Measurements from ENCODE around the gene POU2AF1.
"Not testable (repeated sequence)": the region's sequence is repeated elsewhere in the genome, so short reads cannot be mapped to it uniquely, and the experiment has no call there.

The POU2AF1 gene

DNA sequence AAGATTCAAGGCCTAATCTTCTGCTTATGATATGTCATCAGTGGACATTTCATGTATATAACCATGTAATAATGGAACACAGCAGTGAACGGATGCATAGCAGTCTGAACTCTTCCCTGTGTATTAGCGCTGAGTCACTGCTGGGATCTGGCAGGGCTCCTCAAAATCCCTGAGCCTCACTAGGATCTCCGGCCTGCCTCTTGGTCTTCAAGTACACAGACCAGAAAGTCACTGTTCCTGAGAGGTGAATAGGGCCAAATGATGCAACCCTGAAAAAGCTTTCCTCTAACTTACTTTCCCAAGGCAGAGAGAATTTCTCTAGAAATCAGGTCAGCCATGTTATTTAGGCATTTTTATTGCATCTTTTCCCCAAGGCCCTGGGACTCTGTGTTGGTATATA lies 35.0 kb downstream of the POU2AF1 start:
- no peak for DNase-seq (ENCODE audit: low read depth)

- no peak for DNase-seq (ENCODE audit: low read depth)
Observed at GRCh38 chr11:111342329-111342728, 36.7 kb downstream of the POU2AF1 start.

DNA sequence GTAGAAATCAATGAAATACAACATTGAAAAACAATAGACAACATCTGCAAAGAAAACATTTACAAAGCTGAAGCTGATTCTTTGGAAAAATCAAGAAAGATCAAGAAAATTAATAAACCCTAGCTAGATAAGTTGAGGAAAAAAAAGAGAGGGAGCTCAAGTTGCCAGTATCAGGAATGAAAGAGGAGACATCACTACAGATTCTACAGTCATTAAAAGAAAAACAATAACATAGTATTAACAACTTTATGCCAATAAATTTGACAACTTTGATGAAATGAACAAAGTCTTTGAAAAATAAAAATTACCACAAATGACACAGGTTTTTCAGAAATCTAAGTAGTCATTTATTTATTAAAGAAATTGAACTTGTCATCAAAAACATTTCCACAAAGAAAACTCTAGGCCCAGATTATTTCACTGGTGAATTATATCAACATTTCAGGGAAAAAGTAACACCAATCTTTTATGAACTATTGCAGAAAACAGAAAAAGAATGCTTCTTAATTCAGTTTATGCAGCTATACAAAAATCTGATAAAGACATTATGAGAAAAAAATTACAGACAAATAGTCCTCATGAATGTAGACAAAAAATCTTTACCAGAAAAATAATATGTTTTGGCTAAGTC lies 39.2 kb downstream of the POU2AF1 start:
- no peak for DNase-seq (ENCODE audit: low read depth)

GRCh38 chr11:111336582-111337256 lies 42.4 kb downstream of the POU2AF1 start:
- DNase-seq (ENCODE audit: low read depth): no peak

DNA sequence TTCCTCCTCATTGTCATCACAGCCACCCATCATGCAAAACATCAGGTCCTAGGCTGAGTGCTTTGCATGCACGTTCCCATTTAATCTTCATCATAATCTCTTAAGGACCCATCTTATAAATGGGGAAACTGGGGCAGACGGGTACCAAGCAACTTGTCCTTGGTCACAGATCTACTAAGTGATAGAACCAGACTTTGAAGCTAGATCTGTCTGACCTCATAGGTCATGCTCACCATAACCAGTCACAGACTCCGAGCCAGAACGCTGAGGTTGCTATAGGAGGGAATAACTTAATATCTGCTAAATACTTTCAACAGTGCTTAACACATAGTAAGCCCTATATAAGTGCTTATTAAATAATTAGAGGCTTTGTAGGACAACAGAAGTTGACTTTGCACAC lies 43.0 kb downstream of the POU2AF1 start:
- no peak for DNase-seq (ENCODE audit: low read depth)

DNA sequence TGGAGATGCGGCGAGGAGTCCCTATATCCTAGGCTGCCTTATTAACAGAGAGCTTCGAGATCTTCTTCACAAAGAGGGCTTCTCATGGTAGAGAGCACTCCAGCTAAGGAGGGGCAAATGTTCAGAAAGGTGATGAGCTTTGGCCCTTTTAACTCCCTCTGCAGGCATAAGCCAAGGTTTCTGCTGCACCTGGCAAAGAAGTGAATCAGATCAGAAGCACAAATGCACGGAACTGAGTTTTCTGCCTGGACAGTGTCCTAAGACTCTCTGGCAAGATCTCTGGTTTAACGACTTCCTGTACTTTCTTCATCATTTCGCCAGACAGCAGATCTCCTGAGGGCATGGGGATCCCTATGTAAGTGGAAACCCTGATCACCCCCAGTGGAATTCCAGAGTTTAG lies 43.5 kb downstream of the POU2AF1 start:
- DNase-seq (ENCODE audit: low read depth): no peak

- no peak for DNase-seq (ENCODE audit: low read depth)
Observed at GRCh38 chr11:111334532-111335502, 44.3 kb downstream of the POU2AF1 start.

DNA sequence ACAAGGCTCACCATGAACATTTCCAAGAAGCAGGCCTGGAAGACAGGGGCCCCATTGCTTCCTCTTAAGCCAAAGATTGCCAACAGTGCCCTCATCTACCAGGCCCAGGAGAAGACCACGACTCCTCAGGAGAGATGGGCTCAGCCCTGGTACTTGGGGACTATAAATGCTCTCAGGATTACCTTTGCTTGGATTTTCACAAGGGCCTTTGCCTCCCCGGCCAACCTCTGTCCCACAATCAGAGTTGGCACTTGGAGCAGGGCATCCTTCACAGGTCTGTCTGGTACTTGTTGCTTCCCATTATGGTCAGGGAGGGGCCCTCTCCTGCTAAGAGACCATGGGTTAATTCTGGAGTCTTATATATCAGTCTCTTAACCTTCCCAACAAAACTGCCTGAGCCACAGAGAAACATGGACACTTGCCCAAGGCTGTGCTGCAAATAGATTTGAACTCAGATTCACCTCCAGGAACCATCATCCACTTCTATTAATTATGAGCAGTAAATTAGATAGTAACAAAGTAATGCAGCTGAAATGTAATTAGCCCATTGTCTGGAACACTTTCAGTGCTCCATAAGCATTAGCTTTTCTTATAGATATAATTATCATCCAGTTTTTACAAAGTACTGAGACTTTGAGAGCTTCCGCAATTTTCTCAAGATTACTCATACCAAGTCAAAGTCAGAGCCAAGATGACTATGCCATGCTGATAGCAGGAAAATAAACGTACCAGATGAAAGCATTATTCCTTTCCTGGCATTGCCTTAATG lies 47.2 kb downstream of the POU2AF1 start:
- no peak for DNase-seq (ENCODE audit: low read depth)

DNA sequence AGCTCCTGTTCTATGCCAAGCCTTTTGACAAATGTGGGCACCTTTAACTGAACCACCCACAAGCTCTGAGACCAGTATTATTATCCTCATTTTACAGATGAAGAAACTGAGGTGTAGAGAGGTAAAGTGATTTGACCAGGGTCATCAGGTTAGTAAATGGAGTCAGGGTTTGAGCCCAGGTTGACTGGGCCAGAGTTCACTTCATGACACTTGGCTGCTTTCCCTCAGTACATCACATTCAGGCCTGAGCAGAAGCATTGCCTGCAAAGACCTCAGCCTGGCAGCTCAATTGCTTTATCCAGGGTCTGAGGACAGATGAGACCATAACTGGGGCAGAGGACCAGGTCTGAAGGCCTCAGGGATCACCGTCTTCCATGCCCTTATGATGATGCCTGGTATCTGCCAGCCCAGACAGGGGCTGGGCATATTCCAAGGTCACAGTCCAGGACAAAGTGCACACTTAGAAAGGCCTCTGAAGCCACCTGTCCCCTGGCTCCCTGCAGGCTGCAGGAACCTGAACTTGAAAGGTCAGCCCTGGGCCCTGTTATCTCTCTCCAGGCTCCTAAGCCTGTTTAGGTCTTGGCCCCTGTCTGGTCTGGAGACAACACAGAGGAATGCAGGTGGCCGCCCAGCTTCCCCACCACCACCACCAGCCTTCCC lies 48.7 kb downstream of the POU2AF1 start:
- DNase-seq (ENCODE audit: low read depth): no peak

DNA sequence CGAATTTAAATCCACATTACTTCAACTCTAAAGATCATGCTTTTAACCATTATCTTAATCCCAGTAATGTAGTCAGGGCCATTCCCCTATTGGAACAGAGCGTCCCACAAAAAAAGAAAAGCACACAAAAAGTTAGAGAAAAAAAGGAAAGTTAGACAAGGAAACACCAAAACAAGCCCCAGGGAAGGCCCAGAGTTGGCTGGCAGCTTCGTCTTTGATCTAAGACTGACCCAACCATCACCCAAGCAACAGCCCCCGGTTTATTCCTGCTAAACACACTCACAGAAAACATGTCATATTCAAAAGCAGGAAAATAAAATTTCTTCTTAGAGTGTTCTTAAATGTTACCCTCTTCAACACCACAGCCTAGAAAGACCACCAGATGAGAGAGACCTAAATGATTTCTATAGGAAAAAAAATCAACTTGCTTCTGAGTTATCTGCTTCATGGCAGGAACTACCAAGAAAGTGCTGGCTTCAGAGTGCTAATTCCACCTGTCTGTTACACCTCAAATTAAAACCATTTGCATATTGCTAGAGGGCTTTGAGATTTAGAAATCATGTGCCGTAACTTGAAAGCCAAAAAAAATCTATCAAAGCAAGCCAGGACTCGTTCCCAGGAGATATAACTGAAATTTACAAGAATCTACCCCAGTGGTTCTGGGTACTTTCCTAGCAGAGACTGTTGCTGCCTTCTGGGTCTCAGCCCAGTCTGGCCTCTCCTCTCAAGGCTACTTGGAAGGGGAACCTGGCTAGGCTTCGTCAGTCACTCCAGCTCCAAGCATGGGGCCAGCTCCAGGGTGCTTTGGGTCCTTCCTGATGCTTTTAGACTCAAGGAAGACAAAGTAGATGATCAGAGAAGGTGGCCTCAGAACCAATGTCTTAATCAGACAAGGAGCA lies 49.5 kb downstream of the POU2AF1 start:
- DNase-seq (ENCODE audit: low read depth): no peak

DNA sequence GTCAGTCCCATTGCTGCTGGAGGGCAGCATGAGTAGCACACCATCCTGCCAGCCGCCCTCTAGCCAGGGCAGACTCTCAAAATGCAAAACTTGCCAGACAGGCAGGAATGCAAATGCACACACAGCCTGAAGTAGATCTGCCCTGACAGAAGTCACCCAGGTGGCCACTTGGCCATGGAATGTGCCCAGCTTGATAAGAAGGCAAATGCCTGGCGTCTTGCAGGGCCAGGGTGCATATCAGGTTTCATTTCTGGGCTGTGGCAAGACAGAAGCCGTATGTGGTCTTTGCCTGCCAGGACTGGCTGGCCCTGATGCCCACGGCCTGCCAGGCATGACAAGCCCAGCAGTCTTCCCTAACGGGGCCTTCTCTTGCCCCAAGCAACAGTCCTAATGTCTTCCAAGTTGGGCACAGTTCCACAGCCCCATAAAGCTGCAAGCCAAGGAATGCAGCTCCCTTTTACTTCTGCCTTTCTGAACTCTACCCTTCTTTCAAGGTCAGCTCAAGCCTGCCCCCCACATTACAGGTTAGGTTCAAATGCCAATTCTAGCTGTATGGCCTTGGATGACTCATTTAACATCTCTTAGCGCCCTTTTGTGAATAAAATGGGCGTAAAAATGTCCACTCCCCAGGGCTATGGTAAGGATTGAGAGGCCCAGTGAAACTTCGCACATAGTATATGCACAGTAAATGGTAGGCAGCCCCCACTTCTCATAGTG lies 51.0 kb downstream of the POU2AF1 start:
- no peak for DNase-seq (ENCODE audit: low read depth)

DNA sequence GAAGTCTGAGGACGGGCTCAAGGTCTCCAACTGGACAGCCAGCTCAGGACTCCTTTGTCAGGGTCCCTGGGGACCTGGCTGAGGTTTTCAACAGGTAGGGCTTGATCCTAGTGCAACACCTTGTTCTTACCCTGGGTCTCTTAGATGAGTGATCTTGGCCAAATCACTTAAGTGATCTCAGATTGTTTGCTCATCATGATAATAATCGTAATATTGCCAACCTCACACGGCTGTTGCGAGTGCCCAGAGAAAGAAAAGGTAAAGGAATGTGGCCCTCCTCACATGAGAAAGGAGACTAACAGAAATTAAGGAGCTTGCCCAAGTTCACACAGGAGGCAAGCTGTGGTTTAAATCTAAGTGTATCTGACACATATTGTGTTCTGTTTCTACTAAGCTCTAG lies 52.3 kb downstream of the POU2AF1 start:
- DNase-seq (ENCODE audit: low read depth): no peak

- no peak for DNase-seq (ENCODE audit: low read depth)
Observed at GRCh38 chr11:111325259-111325658, 53.8 kb downstream of the POU2AF1 start.

- no peak for DNase-seq (ENCODE audit: low read depth)
Observed at GRCh38 chr11:111324277-111324720, 54.8 kb downstream of the POU2AF1 start.

DNA sequence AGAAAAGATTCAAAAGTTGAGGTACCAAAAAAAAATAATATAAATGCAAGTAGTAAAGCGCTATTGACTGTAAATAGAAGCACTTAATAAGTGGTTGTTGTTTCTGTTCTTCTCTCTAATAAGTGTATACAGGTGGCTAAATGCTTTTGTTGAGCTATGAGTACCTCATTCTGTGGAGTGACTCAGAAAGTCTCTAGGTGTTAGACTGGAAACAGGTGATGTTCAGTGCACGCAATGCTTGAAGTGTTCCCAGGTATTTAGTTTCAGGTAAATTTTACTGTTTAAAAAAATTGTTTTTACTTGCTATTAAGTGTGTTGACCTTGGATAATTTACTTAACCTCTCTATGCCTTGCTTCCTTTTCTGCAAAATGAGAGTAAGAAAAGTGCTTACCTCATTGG lies 56.5 kb downstream of the POU2AF1 start:
- no peak for DNase-seq (ENCODE audit: low read depth)

DNA sequence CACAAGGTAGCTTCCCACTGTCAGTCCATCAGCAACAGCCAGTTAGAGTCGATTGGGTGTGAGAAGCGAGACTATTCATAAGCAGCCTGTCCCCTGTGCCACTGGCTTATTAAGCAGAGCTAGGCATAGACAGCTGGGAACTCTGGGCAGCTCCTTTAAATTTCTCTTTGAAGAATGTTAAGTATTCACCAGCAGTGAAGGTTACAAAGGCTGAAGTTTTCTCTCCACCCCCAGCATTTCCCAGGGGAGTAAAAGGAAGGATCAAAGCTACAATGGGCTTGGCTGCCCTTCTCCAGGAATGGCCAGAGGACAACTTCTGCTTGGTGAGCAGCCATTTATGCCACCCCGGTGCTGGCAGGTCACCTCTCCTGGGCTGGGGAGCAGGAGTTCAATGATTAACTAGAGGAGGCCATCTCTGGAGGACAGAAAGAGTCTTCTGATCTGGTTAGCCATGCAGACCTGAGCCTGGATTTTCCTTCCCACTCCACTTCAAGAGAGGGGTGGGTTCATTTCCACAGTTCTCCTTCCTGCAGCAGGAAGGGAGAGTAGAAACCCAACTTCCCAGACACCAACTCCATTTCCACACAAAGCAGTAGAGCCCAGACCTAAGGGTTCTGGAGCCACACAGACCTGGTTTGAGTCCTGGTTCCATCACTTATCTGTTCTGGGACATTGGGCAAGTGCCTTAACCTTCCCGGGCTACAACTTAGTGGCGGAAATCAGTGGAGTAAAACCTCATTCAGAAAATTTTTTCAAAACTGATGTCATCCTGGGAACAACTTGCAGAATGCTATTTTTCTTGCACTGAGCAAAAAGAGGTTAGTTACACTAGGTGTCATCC lies 58.1 kb downstream of the POU2AF1 start:
- DNase-seq (ENCODE audit: low read depth): no peak

GRCh38 chr11:111320199-111320598 lies 58.9 kb downstream of the POU2AF1 start:
- not testable (repeated sequence) for DNase-seq (ENCODE audit: low read depth)

- DNase-seq (ENCODE audit: low read depth): no peak
Observed at GRCh38 chr11:111319296-111319695, 59.8 kb downstream of the POU2AF1 start.

GRCh38 chr11:111312076-111312475 lies 67.0 kb downstream of the POU2AF1 start:
- DNase-seq (ENCODE audit: low read depth): no peak
